Measurements from ENCODE around the gene CRIP2. TPM values are rescaled to one million over a fixed set of nuclear protein-coding genes. Genes with fewer than 3 reads are reported as not detected.
A peak's percentile ranks its signal among the peaks of the same experiment; 100 is the strongest.

CRIP2 gene
- total and polyA plus RNA-seq, 2 of the 13 experiments (the other 11 are each of a cell fraction or from before 2014, with no cell fraction given), result 31.6 to 37.9 TPM

DNA sequence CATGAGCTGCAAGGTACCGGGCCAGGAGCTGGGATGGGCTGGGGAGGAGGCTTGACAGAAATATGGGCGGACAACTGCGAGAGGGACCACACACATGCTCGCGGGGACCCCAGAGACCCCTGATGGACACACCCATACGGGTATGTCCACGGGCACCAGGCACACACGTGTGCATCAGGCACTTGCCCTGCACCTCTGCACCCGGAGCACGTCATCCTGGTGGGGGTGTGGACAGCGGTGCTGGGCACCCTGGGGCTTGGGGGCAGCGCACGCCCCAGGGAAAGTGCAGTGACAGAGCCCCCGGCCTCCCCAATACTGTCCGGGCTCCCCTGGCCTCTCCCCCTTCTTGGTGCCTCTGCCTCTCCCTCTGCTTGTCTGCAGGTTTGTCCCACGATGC lies 10.4 kb downstream of the CRIP2 start:
- in situ Hi-C loops (cut with HindIII; ENCODE audit: extremely low pct_ligation_motif_present, low pct_unique_long_range_greater_than_20kb), result loop anchor here (5.0 kb wide), 2 partner anchors 42 to 108 kb away; partner anchors contain the start of gene TMEM121
- ATAC-seq, result no peak

DNA sequence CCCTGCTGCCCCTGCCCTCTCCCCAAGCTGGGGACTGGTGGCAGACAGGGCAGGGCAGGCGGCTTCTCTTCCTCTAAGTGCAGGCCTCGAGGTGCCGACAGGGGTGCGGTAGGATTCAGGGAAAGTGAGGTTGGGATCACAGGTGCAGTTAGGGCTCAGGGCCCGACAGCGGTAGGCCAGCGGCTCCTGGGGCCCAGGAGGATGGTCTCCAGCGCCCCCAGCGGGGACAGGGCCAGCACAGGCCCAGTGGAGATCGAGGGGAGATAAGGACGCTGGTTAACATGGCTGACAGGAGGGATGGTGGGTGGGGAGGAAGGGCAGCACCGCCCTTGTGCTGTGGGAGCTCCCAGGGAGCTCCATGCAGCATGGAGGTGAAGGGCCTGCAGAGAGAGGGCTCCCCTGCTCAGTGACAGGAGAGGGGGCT lies 11.1 kb downstream of the CRIP2 start:
- H3K79me2 ChIP-seq (ENCODE audit: insufficient read depth, low read length), result no peaks in the 10 kb centered on the region
- ChIA-PET CTCF (ENCODE audit: low intra/inter-chr PET ratio, low total read pairs) (interaction anchor here (1.6 to 1.7 kb wide), 2 partner anchors 37 to 115 kb away, joined by 6 to 13 read pairs; no protein-coding TSS in a partner anchor), POLR2A (interaction anchor here (0.8 to 1.1 kb wide), 4 partner anchors 9 to 87 kb away, joined by 3 read pairs; partner anchors contain the start of gene TEX22)
- no peaks in the 10 kb centered on the region for H3K36me3 ChIP-seq (replicated peaks in 1 of 2; ENCODE audit: control insufficient read depth in 1 of 2, insufficient read depth in 2 of 2, low read length in 2 of 2)
- intact Hi-C loops (cut with micrococcal nuclease; ENCODE audit: unreplicated experiment), result loop anchor here (5.0 kb wide), 1 partner anchor 73 kb away; no protein-coding TSS in a partner anchor
- H4K20me1 ChIP-seq (ENCODE audit: insufficient read depth, low read length), result no peaks in the 10 kb centered on the region
- in situ Hi-C loops (cut with HindIII; ENCODE audit: extremely low pct_ligation_motif_present, low pct_unique_long_range_greater_than_20kb), result loop anchor here (5.0 kb wide), 2 partner anchors 42 to 108 kb away; partner anchors contain the start of gene TMEM121
- H3K4me1 ChIP-seq (ENCODE audit: insufficient read depth, low read length), result peaks cover 76% of the 10 kb centered on the region
- H3K4me2 ChIP-seq (ENCODE audit: low read depth, low read length), result peak overlapping the region; percentile 98
- no peaks in the 10 kb centered on the region for H3K9me3 ChIP-seq (ENCODE audit: low read length)
- H3K27ac ChIP-seq (ENCODE audit: extremely low read length, insufficient read depth, low read length), result no peak overlapping the region
- no TSS peak for BruUV-seq (replicated peaks)
- WGBS (ENCODE audit: low lambda C conversion rate), result 0% methylated on average over 12 of the region's 12 CpGs
- FAIRE-seq, result peak; percentile 66
- peak; percentile 74 for DNase-seq (ENCODE audit: low spot score)
- peak; percentile 42 for ATAC-seq
- peak overlapping the region; percentile 57 to 76 (median 68) for H3K4me3 ChIP-seq (replicated peaks in 1 of 3; ENCODE audit: insufficient read depth in 1 of 3, low read depth in 2 of 3, low read length in 3 of 3)
- no peak overlapping the region for H2AFZ ChIP-seq (ENCODE audit: low read length)
- peak overlapping the region; percentile 75 for H3K9ac ChIP-seq (ENCODE audit: insufficient read depth, low read depth, low read length)
- peaks cover 2 to 32% of the 10 kb centered on the region in 2 experiments; a peak in 4 of 5 replicates for H3K27me3 ChIP-seq (ENCODE audit: control insufficient read depth in 1 of 2, insufficient read depth in 2 of 2, low read length in 2 of 2)
- TF ChIP-seq TGIF2 (CRISPR knock-in tag; IDR thresholded peaks at IDR 0.05) (0 out of 2 replicates have a peak, but pooled peaks have one; percentile 51), NONO (IDR thresholded peaks at IDR 0.05) (no peak), NONO (CRISPR knock-in tag; conservative IDR thresholded peaks at IDR 0.05) (peak; percentile 77), ZNF230 (CRISPR knock-in tag; IDR thresholded peaks at IDR 0.05) (0 out of 2 replicates have a peak, but pooled peaks have one; percentile 44), PHF8 (CRISPR knock-in tag; IDR thresholded peaks at IDR 0.05) (peak; percentile 41; the same call in 1 of the 2 replicates), HMG20A (CRISPR knock-in tag; IDR thresholded peaks at IDR 0.05; ENCODE audit: borderline replicate concordance) (0 out of 2 replicates have a peak, but pooled peaks have one; percentile 17), ZNF333 (CRISPR knock-in tag; IDR thresholded peaks at IDR 0.05; ENCODE audit: borderline replicate concordance) (no peak; the same call in 1 of the 2 replicates), YEATS4 (CRISPR knock-in tag; IDR thresholded peaks at IDR 0.05; ENCODE audit: borderline replicate concordance) (no peak)
- TF ChIP-seq, protein P1, sequence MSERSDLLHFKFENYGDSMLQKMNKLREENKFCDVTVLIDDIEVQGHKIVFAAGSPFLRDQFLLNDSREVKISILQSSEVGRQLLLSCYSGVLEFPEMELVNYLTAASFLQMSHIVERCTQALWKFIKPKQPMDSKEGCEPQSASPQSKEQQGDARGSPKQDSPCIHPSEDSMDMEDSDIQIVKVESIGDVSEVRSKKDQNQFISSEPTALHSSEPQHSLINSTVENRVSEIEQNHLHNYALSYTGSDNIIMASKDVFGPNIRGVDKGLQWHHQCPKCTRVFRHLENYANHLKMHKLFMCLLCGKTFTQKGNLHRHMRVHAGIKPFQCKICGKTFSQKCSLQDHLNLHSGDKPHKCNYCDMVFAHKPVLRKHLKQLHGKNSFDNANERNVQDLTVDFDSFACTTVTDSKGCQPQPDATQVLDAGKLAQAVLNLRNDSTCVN (CRISPR knock-in tag; IDR thresholded peaks at IDR 0.05; ENCODE audit: borderline replicate concordance), result peak; percentile 17; the same call in 1 of the 2 replicates
- TF ChIP-seq, protein P2, sequence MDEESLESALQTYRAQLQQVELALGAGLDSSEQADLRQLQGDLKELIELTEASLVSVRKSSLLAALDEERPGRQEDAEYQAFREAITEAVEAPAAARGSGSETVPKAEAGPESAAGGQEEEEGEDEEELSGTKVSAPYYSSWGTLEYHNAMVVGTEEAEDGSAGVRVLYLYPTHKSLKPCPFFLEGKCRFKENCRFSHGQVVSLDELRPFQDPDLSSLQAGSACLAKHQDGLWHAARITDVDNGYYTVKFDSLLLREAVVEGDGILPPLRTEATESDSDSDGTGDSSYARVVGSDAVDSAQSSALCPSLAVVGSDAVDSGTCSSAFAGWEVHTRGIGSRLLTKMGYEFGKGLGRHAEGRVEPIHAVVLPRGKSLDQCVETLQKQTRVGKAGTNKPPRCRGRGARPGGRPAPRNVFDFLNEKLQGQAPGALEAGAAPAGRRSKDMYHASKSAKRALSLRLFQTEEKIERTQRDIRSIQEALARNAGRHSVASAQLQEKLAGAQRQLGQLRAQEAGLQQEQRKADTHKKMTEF (CRISPR knock-in tag; IDR thresholded peaks at IDR 0.05), result peak; percentile 42; the same call in 1 of the 2 replicates
- TF ChIP-seq, protein P3, sequence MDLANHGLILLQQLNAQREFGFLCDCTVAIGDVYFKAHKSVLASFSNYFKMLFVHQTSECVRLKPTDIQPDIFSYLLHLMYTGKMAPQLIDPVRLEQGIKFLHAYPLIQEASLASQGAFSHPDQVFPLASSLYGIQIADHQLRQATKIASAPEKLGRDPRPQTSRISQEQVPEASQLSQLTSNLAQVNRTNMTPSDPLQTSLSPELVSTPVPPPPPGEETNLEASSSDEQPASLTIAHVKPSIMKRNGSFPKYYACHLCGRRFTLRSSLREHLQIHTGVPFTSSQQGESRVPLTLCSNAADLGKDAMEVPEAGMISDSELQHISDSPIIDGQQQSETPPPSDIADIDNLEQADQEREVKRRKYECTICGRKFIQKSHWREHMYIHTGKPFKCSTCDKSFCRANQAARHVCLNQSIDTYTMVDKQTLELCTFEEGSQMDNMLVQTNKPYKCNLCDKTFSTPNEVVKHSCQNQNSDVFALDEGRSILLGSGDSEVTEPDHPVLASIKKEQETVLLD (CRISPR knock-in tag; IDR thresholded peaks at IDR 0.05; ENCODE audit: low read depth), result 0 out of 2 replicates have a peak, but pooled peaks have one; percentile 36

More for the DNA sequence above, 10.4 kb downstream of the CRIP2 start:
- peak overlapping the region; percentile 98 for H3K4me2 ChIP-seq (ENCODE audit: low read depth, low read length)
- CTCF ChIA-PET (ENCODE audit: low intra/inter-chr PET ratio, low total read pairs), result interaction anchor here (1.7 kb wide), 1 partner anchor 36 kb away, joined by 13 read pairs; no protein-coding TSS in a partner anchor
- peaks cover 80% of the 10 kb centered on the region for H3K4me1 ChIP-seq (ENCODE audit: insufficient read depth, low read length)
- H3K9me3 ChIP-seq (ENCODE audit: low read length), result no peaks in the 10 kb centered on the region
- H3K36me3 ChIP-seq (replicated peaks in 1 of 2; ENCODE audit: control insufficient read depth in 1 of 2, insufficient read depth in 2 of 2, low read length in 2 of 2), result no peaks in the 10 kb centered on the region
- no peaks in the 10 kb centered on the region for H4K20me1 ChIP-seq (ENCODE audit: insufficient read depth, low read length)
- TF ChIP-seq SAP130 (CRISPR knock-in tag; IDR thresholded peaks at IDR 0.05; ENCODE audit: low read depth), result no peak
- no peak for TF ChIP-seq MIXL1 (CRISPR knock-in tag; IDR thresholded peaks at IDR 0.05)
- TF ChIP-seq POLR2AphosphoS2 (IDR thresholded peaks at IDR 0.05; ENCODE audit: low read depth, low read length), result peak; percentile 7; the same call in 1 of the 2 replicates
- no TSS peak for BruUV-seq (replicated peaks)
- no peak overlapping the region for H2AFZ ChIP-seq (ENCODE audit: low read length)
- H3K79me2 ChIP-seq (ENCODE audit: insufficient read depth, low read length), result no peaks in the 10 kb centered on the region
- H3K27me3 ChIP-seq (ENCODE audit: control insufficient read depth in 1 of 2, insufficient read depth in 2 of 2, low read length in 2 of 2), result peaks cover 2 to 32% of the 10 kb centered on the region in 2 experiments; a peak in 4 of 5 replicates
- FAIRE-seq (no peak), DNase-seq (ENCODE audit: low spot score) (no peak)
- peak overlapping the region; percentile 75; the same call in 1 of the 2 replicates for H3K9ac ChIP-seq (ENCODE audit: insufficient read depth, low read depth, low read length)
- no peak overlapping the region for H3K27ac ChIP-seq (ENCODE audit: extremely low read length, insufficient read depth, low read length)
- H3K4me3 ChIP-seq (replicated peaks in 1 of 3; ENCODE audit: insufficient read depth in 1 of 3, low read depth in 2 of 3, low read length in 3 of 3), result peak overlapping the region in 1 of 3 experiments; percentile 76; a peak in 1 of 6 replicates
- WGBS (ENCODE audit: low lambda C conversion rate), result 39% methylated on average over 5 of the region's 16 CpGs
- intact Hi-C loops (cut with micrococcal nuclease; ENCODE audit: unreplicated experiment), result loop anchor here (5.0 kb wide), 1 partner anchor 73 kb away; no protein-coding TSS in a partner anchor
- POLR2A ChIA-PET, result no interaction called here

Data from HepG2 (cell line).